ENCODE measurements around the gene VPS13A. TPM values are rescaled to one million over a fixed set of nuclear protein-coding genes. Genes with fewer than 3 reads are reported as not detected.

Gene VPS13A
- total RNA-seq: 8.0 and 13.1 TPM in 2 replicates

GRCh38 chr9:77177143-77177893 is at the start of gene VPS13A:
Gene VPS13A (plus strand): TSS chr9:77177534. CDS start chr9:77177705, 171 bp downstream.

Other genes starting within 250 kb of the VPS13A start
- not detected in 2 replicates for gene FOXB2, start 157.9 kb upstream of the VPS13A start, total RNA-seq

Measured in airway epithelial cell (primary cell).